Endodermal cell (in vitro differentiated cells): ENCODE results near the gene DPPA5. TPM values are rescaled to one million over a fixed set of nuclear protein-coding genes. Genes with fewer than 3 reads are reported as not detected.

Source experiments
- DNase-seq: peaks from one replicate; pipeline ENCODE4 v3.0.0-alpha.2; 2017
- H3K27ac ChIP-seq: 2 replicates; pipeline ENCODE4 v1.5.1; 2013; ENCODE audit warnings: mild to moderate bottlenecking, low read depth, low read length, moderate library complexity
- H3K27me3 ChIP-seq: 2 replicates; pipeline ENCODE4 v1.6.1; 2013; ENCODE audit warnings: mild to moderate bottlenecking, low read length, moderate library complexity; ENCODE audit not compliant: insufficient read depth, control insufficient read depth, poor library complexity, severe bottlenecking
- H3K36me3 ChIP-seq: 2 replicates; pipeline ENCODE4 v1.7.0; 2013; ENCODE audit warnings: mild to moderate bottlenecking, low read length, moderate library complexity; ENCODE audit not compliant: control insufficient read depth, insufficient read depth
- H3K4me1 ChIP-seq: one replicate; pipeline ENCODE4 v1.7.0; 2013; ENCODE audit warnings: low read length; ENCODE audit not compliant: control insufficient read depth, insufficient read depth
- H3K4me3 ChIP-seq: 2 replicates; pipeline ENCODE4 v1.5.1; 2013; ENCODE audit warnings: mild to moderate bottlenecking, low read length, moderate library complexity
- H3K9ac ChIP-seq: 2 replicates; pipeline ENCODE4 v1.6.1; 2013; ENCODE audit warnings: mild to moderate bottlenecking, low read length, moderate library complexity; ENCODE audit not compliant: poor library complexity, severe bottlenecking; ENCODE audit errors: extremely low read depth
- H3K9me3 ChIP-seq: 2 replicates; pipeline ENCODE4 v1.6.1; 2013; ENCODE audit warnings: mild to moderate bottlenecking, low read length, moderate library complexity; ENCODE audit not compliant: control insufficient read depth
- H3K27ac Mint-ChIP-seq: 2 replicates; pipeline ENCODE4 v1.8.0; 2020; ENCODE audit warnings: mixed read lengths
- H3K27me3 Mint-ChIP-seq: 2 replicates; pipeline ENCODE4 v1.8.0; 2021; ENCODE audit warnings: mild to moderate bottlenecking, mixed read lengths; ENCODE audit not compliant: insufficient read depth
- H3K36me3 Mint-ChIP-seq: 2 replicates; pipeline ENCODE4 v1.8.0; 2020; ENCODE audit warnings: low read depth, mixed read lengths
- H3K4me1 Mint-ChIP-seq: 2 replicates; pipeline ENCODE4 v1.8.0; 2020; ENCODE audit warnings: mixed read lengths
- H3K4me3 Mint-ChIP-seq: 2 replicates; pipeline ENCODE4 v1.8.0; 2020; ENCODE audit warnings: mild to moderate bottlenecking, moderate library complexity, mixed read lengths
- H3K9me3 Mint-ChIP-seq: 2 replicates; pipeline ENCODE4 v1.8.0; 2020; ENCODE audit warnings: mild to moderate bottlenecking, mixed read lengths
- CTCF ChIP-seq: fragments of 200-600 bp; sonication (generic); conservative IDR thresholded peaks from 2 replicates; pipeline ENCODE4 v1.5.0; 2021; ENCODE audit warnings: antibody characterized with exemption, mild to moderate bottlenecking
- WGBS, 2 experiments: methylation state at CpG; one replicate each; pipeline versions ENCODE4 v1.1.5 to v1.1.7; 2013; ENCODE audit warnings: missing lambda C conversion rate in 2 of 2, mixed read lengths in 1 of 2; ENCODE audit not compliant: insufficient coverage in 1 of 2, insufficient read length in 1 of 2; 5-methylcytosine and 5-hydroxymethylcytosine counted together
- total RNA-seq, 2 donors: library from RNA; stranded (reverse); fragmentation: NEBNext Ultra II Directional in 1 of 2; extraction: Animal tissue kit (Norgen Biotek cat#: 25700) in 1 of 2; gene quantifications; 2 replicates in 1 of 2; 3 replicates in 1 of 2; pipeline ENCODE4 v1.2.1, GENCODE V29; 2021

DPPA5 gene
- total RNA-seq, 2 donors from 2014 or later = not detected

DNA sequence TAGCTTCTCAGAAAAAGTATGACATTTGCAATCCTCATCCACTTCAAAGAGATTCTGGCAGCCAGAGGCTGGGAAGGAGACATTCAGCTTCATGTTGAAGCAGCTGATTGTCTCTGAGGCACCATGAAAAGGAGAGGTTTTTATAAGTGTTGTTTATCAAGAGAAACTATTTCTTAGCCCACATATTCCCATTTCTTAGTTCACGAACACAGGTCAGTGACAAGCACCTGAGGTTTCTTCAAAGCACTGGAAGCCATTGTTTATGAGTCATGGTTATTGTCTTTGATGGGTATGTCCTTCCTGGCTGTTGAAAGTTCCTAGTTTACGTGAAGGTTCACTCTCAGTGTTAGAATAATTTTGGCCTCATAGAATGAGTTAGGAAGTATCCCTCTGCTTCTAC is 37.6 kb upstream of the DPPA5 start:
- DNase-seq = no peak
- 91% methylated on average over 2 of the region's 2 CpGs; no CpG with 5 or more reads in 1 of the 2 experiments for WGBS, 2 experiments
- no peak for TF ChIP-seq CTCF
- Histone ChIP-seq H3K27ac (no peak overlapping the region), H3K4me1 (no peaks in the 10 kb centered on the region), H3K27me3 (no peaks in the 10 kb centered on the region), H3K4me3 (no peak overlapping the region), H3K9ac (no peak overlapping the region), H3K36me3 (no peaks in the 10 kb centered on the region), H3K9me3 (no peaks in the 10 kb centered on the region)
- peaks cover 2% of the 10 kb centered on the region for H3K4me1 Mint-ChIP-seq
- peaks cover 8% of the 10 kb centered on the region for H3K9me3 Mint-ChIP-seq
- H3K4me3 Mint-ChIP-seq = no peak overlapping the region
- H3K27ac Mint-ChIP-seq = no peak overlapping the region
- H3K36me3 Mint-ChIP-seq = no peaks in the 10 kb centered on the region
- H3K27me3 Mint-ChIP-seq = peaks cover 4% of the 10 kb centered on the region

- 90 to 93% methylated on average over 8 to 10 of the region's 10 CpGs for WGBS, 2 experiments
- peak overlapping the region; percentile 73 for H3K4me3 Mint-ChIP-seq
- H3K9ac ChIP-seq = no peak overlapping the region
- H3K27ac ChIP-seq = no peak overlapping the region
- no peak overlapping the region for H3K4me3 ChIP-seq
- no peaks in the 10 kb centered on the region for H3K36me3 ChIP-seq
- H3K27me3 ChIP-seq = no peaks in the 10 kb centered on the region
- H3K27ac Mint-ChIP-seq = no peak overlapping the region
- H3K4me1 Mint-ChIP-seq = peaks cover 2% of the 10 kb centered on the region
- H3K4me1 ChIP-seq = no peaks in the 10 kb centered on the region
- H3K9me3 ChIP-seq = no peaks in the 10 kb centered on the region
- no peaks in the 10 kb centered on the region for H3K36me3 Mint-ChIP-seq
- peaks cover 4% of the 10 kb centered on the region for H3K27me3 Mint-ChIP-seq
- peaks cover 4% of the 10 kb centered on the region for H3K9me3 Mint-ChIP-seq
- no peak for DNase-seq
- TF ChIP-seq CTCF = no peak
These were observed 35.8 kb upstream of the DPPA5 start for GRCh38 chr6:73389854-73390253.

DNA sequence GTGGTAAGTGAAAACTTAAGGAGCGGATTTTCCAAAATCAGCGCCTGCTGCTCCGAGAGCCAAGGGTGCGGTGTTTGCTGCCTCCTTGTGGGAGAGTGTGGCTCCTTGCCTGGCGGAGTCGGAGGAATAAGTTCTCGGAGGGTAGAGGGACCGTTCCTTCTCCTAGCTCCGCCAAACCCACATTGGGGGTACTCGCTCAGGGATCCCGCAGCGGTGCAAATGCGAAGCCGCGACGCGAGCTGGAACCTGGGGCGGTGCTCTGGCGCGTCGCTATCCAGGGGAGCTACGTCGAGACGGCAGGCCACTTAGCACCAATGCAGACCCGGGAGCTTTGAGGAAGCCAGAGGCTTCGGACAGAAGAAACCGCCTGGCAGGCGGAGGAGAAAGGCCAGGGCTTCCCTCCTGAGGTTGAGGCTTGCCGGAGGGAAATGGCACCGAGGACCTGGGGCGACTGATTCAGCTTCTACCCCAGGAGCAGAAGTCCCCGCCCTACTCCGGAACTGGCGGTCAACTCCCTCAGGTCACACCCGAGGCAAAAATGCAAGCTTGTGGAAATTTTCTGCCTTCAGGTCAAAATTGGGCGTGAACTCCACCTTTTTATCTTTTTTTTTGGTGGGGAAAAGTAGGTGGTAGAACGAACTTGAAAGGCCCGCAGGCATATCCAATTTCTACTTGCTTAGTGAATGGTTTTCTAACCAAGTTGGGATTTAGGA is 34.9 kb upstream of the DPPA5 start:
- H3K27me3 ChIP-seq = no peaks in the 10 kb centered on the region
- Mint-ChIP-seq H3K4me3 (peak overlapping the region; percentile 73), H3K36me3 (no peaks in the 10 kb centered on the region), H3K4me1 (peaks cover 2% of the 10 kb centered on the region), H3K9me3 (peaks cover 2% of the 10 kb centered on the region), H3K27ac (peak overlapping the region; percentile 91), H3K27me3 (peaks cover 4% of the 10 kb centered on the region)
- H3K9ac ChIP-seq = peak overlapping the region; percentile 44
- peak; percentile 87 for TF ChIP-seq CTCF
- H3K4me1 ChIP-seq = no peaks in the 10 kb centered on the region
- H3K36me3 ChIP-seq = no peaks in the 10 kb centered on the region
- WGBS, 2 experiments = 5 to 8% methylated on average over 15 to 38 of the region's 38 CpGs
- H3K9me3 ChIP-seq = no peaks in the 10 kb centered on the region
- DNase-seq = peak; percentile 94
- H3K27ac ChIP-seq = no peak overlapping the region
- peak overlapping the region; percentile 86 for H3K4me3 ChIP-seq
